Measurements from ENCODE around the gene MUC2. TPM values are rescaled to one million over a fixed set of nuclear protein-coding genes. Genes with fewer than 3 reads are reported as not detected.

Gene MUC2
- total and polyA plus RNA-seq, 8 donors, result under 0.01 to 1,040 (median 0.45) TPM; not detected in 3

DNA sequence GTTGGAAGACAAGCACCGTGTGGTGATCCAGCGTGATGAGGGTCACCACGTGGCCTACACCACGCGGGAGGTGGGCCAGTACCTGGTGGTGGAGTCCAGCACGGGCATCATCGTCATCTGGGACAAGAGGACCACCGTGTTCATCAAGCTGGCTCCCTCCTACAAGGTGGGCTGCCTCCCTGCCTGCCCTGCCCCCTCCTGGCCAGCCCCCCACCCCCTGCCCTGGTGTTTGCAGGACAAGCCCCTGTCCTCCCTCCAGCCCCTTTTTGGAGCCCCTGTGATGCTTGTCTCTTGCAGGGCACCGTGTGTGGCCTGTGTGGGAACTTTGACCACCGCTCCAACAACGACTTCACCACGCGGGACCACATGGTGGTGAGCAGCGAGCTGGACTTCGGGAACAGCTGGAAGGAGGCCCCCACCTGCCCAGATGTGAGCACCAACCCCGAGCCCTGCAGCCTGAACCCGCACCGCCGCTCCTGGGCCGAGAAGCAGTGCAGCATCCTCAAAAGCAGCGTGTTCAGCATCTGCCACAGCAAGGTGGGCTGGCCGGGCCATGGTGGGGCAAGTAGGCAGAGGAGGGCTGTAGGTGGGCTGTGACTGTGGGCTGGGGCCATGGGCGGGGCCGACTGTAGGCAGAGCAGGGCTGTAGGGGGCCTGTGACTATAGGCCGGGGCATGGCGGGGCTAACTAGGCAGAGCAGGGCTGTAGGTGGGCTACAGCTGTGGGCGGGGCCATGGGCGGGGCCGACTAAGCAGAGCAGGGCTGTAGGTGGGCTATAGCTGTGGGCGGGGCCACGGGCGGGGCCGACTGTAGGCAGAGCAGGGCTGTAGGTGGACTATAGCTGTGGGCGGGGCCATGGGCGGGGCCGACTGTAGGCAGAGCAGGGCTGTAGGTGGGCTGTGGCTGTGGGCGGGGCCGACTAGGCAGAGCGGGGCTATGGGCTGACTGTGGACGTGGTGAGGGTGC, 13.6 kb downstream of the MUC2 start:
- WGBS, 5 donors, result 84 to 94% (median 89%) methylated on average over 22 to 35 of the region's 40 CpGs
- peaks cover 0 to 30% (median 0%) of the 10 kb centered on the region in 3 donors for H3K27me3 ChIP-seq
- H3K27ac ChIP-seq, result no peak overlapping the region
- no peak overlapping the region for H3K4me3 ChIP-seq
- no peaks in the 10 kb centered on the region for H3K4me1 ChIP-seq
- no peaks in the 10 kb centered on the region for H3K36me3 ChIP-seq
- intact Hi-C loops (cut with DNase I; ENCODE audit: low total_unique reads), result no loop called here
- H3K9me3 ChIP-seq, result no peaks in the 10 kb centered on the region
- TF ChIP-seq POLR2AphosphoS5 (IDR thresholded peaks at IDR 0.05) (no peak), CTCF (IDR thresholded peaks at IDR 0.05) (no peak), EP300 (IDR thresholded peaks at IDR 0.05) (no peak), POLR2A (IDR thresholded peaks at IDR 0.05) (no peak)
- no peak for DNase-seq

DNA sequence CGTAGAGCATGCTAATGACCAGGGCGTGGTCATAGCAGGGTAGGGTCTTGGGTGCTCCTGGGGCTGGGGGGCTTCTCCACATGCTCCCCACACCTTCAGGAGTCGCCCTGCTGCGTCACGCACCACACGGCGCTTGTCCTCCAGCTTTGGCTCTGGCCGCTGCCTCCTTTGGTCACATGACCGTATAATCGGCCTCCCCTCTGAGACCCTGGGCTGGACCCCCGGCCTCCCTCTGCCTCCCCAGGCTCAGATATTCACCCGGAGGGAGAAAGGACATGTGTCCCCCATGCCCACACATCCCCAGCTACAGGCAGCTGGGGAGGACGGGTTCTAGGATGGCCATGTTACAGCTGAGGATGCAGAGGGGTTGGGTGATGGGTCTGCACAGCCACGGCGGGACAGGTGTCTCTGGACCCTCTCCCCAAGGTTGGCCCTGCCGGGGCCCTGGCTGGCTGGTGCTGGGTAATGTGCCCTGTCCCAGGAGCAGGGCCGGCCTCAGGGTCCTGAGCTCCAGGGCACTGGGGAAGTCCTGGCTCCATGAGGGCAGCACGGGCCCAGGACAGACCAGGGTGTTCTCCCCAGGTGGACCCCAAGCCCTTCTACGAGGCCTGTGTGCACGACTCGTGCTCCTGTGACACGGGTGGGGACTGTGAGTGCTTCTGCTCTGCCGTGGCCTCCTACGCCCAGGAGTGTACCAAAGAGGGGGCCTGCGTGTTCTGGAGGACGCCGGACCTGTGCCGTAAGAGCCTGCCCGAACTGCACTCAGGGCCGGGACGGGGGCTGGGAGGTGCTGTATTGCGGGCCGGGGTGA, 14.5 kb downstream of the MUC2 start:
- no peak overlapping the region for H3K27ac ChIP-seq
- no peaks in the 10 kb centered on the region for H3K9me3 ChIP-seq
- no peaks in the 10 kb centered on the region for H3K4me1 ChIP-seq
- no peak for TF ChIP-seq POLR2A (IDR thresholded peaks at IDR 0.05)
- TF ChIP-seq EP300 (IDR thresholded peaks at IDR 0.05), result no peak
- TF ChIP-seq POLR2AphosphoS5 (IDR thresholded peaks at IDR 0.05), result no peak
- TF ChIP-seq CTCF (IDR thresholded peaks at IDR 0.05), result no peak
- no peak for DNase-seq
- intact Hi-C loops (cut with DNase I; ENCODE audit: low total_unique reads), result no loop called here
- H3K4me3 ChIP-seq, result no peak overlapping the region
- peaks cover 0 to 21% (median 0%) of the 10 kb centered on the region in 3 donors for H3K27me3 ChIP-seq
- no peaks in the 10 kb centered on the region for H3K36me3 ChIP-seq
- 93 to 97% (median 95%) methylated on average over 24 to 33 of the region's 33 CpGs for WGBS, 5 donors

DNA sequence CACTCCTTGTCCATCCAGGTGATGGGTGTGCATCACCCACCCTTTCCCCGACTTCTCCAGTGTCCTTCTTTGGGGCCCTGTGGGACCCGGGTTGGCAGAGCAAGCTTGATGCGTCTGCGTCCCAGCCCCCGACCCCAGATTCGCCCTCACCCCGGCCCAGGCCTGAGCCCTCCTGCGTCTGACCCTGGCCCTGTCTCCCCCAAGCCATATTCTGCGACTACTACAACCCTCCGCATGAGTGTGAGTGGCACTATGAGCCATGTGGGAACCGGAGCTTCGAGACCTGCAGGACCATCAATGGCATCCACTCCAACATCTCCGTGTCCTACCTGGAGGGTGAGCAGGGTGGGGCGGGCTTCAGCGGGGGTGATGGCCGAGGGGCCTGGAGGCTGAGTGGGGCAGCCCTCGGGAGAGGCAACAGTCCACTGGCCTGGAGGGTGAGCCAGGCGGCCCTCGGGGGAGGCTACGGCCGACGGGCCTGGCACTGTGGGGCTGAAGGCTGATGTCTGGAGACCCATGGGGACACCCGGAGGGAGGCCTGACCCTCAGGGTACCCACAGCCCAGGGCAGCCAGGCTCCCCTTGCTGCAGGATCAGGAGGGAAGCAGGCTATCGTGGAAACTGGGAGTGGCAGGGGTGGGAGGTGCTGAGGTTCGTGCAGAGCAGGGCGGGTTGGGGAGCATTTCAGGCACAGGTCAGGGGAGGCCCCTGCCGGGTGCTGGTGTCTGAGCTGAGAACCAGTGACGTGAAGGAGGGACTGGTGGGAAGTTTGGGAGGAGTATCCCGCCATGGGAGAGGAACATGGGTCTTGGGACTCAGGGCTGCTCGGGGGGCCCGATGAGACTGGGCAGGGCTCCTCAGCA, 15.3 kb downstream of the MUC2 start:
- H3K36me3 ChIP-seq, result no peaks in the 10 kb centered on the region
- H3K4me1 ChIP-seq, result no peaks in the 10 kb centered on the region
- no peak overlapping the region for H3K4me3 ChIP-seq
- intact Hi-C loops (cut with DNase I; ENCODE audit: low total_unique reads), result no loop called here
- WGBS, 5 donors, result 75 to 89% (median 78%) methylated on average over 30 to 31 of the region's 31 CpGs
- TF ChIP-seq POLR2A (IDR thresholded peaks at IDR 0.05) (no peak), EP300 (IDR thresholded peaks at IDR 0.05) (no peak), POLR2AphosphoS5 (IDR thresholded peaks at IDR 0.05) (no peak), CTCF (IDR thresholded peaks at IDR 0.05) (no peak)
- no peak overlapping the region for H3K27ac ChIP-seq
- no peak for DNase-seq
- peaks cover 0 to 13% (median 0%) of the 10 kb centered on the region in 3 donors for H3K27me3 ChIP-seq
- H3K9me3 ChIP-seq, result no peaks in the 10 kb centered on the region

Measured in stomach (tissue), 9 donors.